ENCODE results near the gene SLC17A1.

DNA sequence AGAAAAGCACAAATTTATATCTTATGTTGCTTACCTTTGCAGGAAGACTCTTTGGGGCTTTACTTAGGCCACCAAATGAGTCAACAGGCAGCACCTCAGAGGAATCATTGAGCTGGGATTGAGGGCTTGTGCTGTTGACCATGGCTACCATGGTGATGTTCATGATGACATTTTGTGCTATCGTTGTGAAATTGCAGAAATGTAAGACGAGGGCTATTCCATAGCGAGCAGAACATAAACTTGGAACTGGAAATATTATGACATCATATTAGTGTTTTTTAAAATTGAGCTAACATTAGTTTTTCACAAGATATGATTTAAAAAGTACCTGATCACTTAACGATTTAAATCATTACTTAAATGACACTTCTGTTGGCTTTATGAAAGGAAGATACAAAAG, 30.3 kb upstream of the SLC17A1 start:
- TF ChIP-seq POLR2AphosphoS5 (IDR thresholded peaks at IDR 0.05) (no peak), EP300 (IDR thresholded peaks at IDR 0.05) (no peak)
- TF ChIP-seq, protein P1, sequence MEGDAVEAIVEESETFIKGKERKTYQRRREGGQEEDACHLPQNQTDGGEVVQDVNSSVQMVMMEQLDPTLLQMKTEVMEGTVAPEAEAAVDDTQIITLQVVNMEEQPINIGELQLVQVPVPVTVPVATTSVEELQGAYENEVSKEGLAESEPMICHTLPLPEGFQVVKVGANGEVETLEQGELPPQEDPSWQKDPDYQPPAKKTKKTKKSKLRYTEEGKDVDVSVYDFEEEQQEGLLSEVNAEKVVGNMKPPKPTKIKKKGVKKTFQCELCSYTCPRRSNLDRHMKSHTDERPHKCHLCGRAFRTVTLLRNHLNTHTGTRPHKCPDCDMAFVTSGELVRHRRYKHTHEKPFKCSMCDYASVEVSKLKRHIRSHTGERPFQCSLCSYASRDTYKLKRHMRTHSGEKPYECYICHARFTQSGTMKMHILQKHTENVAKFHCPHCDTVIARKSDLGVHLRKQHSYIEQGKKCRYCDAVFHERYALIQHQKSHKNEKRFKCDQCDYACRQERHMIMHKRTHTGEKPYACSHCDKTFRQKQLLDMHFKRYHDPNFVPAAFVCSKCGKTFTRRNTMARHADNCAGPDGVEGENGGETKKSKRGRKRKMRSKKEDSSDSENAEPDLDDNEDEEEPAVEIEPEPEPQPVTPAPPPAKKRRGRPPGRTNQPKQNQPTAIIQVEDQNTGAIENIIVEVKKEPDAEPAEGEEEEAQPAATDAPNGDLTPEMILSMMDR (IDR thresholded peaks at IDR 0.05): no peak
